GM19023 (cell line): Measurements from ENCODE around the gene CACNA2D4.

Source experiments
- ATAC-seq: cut with Tn5 transposase; IDR thresholded peaks from one replicate; pipeline ENCODE4 v1.9.1; 2021; ENCODE audit warnings: mild to moderate bottlenecking, moderate library complexity; ENCODE audit not compliant: unreplicated experiment

CACNA2D4 gene

GRCh38 chr12:1935242-1935641 is 16.8 kb upstream of the CACNA2D4 start:
- no peak for ATAC-seq

- ATAC-seq = no peak
These were observed 16.4 kb upstream of the CACNA2D4 start for GRCh38 chr12:1934831-1935230.

DNA sequence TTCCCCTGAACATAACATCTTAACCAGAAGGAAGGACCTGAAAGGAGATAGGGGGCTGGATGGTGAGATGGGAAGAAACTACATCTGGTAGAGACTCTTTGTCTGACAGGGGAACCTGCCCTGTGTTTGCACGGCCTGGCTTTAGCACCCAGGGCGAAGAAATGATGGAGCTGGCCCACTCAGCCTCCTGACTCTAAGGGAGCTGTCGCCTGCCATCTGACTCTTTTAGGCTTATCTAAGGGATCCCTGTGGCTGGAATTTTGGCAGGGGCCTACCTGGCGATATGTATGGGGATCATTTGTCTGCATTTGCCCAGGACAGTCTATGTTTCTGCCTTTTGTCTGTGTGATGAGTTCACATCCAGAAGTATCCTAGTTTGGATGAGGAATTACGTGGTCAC is 15.6 kb upstream of the CACNA2D4 start:
- no peak for ATAC-seq

DNA sequence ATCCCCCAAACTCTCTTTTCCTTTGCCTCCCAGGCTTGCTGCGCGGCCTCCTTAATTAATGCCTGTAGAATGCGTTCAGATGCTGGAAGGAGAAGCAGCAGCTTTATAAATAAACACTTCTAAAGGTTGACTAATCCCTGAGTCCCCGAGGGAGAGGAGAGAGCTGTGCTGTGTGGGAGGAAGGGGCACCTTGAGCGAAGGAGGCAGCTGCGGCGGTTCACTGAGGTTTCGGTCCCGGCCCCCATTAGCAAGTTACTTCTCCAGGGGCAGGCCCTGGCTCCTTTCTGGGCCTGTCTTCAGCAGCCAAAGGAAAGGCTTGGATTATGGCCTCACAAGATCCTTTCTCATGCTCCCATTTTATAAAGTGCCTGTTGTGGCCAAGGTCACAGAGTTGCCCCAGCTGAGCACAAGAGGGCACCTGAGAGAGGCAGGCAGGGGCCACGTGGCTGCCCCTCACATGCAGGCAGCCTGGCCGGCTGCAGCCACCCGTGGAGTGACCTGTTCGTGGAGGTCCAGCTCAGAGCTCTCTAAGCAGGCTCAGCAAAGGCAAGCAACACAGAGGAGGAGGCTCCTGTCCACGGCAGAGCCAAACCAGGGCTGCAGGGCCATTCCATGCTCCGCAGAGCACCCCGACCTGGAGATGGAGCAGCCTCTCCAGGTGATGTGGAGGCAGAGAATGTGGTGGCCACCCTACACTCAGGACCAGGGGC is 15.0 kb upstream of the CACNA2D4 start:
- no peak for ATAC-seq

GRCh38 chr12:1932264-1932777 is 13.9 kb upstream of the CACNA2D4 start:
- ATAC-seq = no peak

- no peak for ATAC-seq
These were observed 13.2 kb upstream of the CACNA2D4 start for GRCh38 chr12:1931642-1932041.

DNA sequence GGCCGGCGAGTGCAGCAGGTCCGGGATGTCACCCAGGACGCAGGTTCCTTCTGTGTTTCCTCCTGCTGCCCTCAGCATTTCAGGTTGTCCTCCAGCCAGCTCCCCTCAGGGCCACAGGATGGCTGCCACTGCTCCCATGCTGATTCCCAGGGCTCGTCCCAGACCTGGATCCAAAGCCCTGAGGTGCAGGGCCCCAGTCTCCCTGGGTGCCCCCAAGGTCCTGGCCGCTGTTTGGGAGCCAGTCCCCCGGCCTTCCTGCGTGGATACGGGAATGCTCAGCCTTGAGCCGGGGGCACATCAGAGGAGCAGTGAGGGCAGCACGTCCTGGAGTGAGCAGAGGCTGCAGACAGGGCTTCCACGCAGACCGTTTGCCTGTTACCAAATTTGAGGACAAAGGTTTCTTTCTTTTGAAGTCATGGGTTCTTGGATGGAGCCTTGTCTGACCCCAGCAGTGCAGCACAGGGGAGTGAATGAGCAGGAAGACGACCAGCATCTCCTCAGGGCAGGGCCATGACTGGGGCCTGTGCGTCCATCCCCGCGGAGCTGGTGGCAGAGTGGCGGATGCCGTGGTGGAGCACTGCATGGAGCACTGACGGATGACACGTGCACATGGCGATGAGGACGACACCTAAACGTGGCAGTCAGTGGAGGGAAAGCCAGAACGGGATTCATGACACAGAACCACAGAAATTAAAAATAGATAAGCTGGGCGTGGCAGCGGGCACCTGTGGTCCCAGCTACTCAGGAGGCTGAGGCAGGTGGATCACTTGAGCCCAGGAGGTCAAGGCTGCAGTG is 12.5 kb upstream of the CACNA2D4 start:
- no peak for ATAC-seq

DNA sequence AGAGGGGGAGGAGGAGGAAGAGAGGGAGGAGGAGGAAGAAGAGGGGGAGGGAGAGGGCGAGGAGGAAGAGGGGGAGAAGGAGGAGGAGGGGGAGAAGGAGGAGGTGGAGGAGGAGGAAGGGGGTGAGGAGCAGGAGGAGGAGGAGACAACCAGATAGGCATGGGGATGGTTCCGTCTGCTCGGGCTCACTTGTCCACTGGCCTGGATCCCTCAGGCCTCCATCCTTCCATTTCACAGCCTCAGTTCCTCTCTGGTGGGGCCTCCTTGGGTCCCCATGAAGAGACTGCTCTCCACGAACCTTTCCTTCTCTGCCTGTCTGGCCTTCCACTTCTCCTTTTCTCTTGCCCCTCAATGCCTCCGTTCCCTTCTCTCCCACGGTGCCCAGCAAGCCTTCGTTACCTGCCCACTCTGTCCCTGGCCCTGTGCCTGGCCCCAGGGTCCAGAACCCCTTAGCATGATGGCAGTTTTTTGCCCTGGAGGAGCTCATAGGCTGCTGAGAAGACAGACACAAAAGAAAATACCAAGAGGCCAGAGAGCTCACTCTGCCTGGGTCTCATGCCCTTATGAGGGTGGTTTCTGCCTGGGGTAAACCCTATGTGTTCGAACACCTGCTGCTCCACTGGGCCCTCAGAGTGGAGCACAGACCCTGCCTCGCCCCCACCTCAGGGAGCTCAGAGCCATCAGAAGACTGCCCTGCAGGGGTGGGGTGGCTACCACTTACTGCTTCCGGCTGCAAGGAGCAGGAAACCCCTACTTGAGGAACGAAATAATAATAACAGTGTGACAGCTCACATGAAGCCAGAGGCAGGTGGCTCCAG is 11.7 kb upstream of the CACNA2D4 start:
- ATAC-seq = no peak

DNA sequence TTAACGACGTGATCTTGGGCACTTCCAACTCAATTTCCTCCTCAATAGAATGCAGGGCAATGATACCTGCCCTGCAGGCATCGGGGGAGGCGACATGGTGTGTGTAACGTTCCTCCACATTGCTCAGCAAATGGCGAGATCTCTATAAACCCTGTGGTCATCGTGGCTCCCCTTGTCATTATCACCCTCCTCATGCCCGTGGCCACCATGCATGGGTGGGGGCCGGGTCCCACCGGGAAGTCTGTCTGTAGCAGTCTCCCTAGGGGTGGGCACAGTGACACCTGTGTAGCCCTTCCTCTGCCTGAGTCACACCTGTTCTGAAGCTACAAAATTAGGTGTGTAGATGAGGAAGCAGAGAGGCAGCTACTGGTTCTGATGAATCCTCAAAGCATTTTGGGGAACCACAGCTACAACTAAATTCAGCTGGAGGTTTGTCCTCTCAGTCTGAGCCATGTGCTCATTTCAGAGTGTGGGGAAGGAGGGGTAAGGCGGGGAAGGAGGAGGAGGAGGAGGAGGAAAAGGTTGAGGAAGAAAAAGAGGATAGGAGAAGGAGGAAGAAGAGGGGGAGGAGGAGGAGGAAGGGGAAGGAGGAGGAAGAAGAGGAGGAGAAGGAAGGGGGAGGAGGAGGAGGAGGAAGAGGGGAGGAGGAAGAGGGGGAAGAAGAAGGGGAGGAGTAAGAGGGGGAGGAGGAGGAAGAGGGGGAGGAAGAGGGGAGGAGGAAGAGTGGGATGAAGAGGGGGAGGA is 11.0 kb upstream of the CACNA2D4 start:
- no peak for ATAC-seq

DNA sequence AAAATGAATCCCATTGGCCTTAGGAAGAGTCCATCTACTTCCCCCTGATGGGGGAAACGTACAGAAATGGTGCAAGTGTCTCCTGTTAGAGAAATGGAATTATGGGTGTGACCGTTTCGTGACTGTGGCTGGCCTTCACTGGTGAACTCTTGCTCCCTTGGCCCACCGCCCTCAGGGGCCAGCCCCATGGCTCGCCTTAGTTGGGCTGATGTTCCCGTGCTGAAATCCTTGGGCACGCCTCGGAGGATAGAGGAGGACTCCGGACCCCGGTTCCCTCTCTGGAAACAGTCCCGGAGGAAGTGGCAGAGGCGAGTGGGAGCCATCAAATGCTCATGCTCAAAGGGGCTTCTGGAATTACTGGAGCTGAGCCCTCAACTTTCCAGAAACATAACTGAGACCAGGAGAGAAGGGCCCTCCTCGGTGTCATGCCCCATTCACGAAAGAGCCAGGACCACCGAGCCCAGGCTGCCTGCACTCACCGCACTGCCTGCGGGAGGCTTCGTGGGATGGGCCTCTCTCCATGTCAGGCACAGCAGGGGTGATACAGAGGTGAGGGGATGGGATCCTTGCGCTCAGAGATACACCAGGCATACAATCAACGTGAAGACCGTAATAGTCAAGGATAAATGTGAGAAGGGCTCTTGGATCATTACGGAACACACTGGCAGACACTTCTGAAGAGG is 10.1 kb upstream of the CACNA2D4 start:
- no peak for ATAC-seq

DNA sequence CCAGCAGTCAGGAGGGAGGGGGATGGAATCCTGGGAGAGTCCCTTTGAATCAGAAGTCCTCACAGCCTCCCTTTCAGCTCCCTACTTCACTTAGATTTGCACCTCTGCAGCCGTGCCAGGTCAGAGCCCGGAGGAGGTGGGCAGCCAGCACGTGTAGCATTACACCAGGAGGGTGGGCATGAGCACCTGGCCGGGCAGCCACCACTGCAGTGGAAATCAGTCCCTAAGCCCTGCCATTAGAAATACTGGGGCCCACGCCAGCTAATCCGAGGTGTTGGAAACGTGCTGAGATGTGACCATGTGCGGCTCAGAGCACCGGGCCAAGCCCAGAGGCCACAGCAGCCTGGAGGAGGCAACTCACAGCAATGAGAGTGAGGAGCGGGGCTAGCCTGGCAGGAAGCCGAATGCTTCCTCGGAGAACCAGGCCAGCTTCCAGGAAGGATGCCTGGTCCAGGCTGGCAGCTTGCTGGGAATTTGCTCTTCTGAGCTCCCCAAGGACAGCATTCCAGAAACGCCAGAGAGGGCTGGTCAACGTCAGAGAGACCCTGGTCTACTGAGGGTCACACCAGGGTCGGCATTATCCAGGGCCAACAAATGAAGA is 9.4 kb upstream of the CACNA2D4 start:
- ATAC-seq = no peak

- no peak for ATAC-seq
These were observed 8.7 kb upstream of the CACNA2D4 start for GRCh38 chr12:1927051-1927680.

DNA sequence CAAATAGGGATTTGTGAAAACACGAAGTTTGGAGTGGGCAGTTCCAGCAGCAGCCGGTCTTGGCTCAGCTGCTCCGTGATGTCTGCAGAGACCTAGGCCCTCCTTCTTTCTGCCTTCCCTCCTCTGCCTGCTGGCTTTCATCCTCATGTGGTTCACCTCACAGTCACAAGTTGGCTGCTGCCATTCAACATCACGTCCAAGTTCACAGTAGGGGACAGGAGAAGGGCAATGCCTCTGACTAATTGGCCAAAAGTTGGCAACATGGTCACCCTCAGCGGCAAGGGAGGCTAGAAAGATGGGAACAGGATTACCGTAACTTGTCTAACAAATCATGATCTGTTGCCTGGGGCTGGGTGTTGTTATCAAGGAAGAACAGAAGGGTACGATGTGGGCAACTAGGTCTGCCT is 7.8 kb upstream of the CACNA2D4 start:
- no peak for ATAC-seq

DNA sequence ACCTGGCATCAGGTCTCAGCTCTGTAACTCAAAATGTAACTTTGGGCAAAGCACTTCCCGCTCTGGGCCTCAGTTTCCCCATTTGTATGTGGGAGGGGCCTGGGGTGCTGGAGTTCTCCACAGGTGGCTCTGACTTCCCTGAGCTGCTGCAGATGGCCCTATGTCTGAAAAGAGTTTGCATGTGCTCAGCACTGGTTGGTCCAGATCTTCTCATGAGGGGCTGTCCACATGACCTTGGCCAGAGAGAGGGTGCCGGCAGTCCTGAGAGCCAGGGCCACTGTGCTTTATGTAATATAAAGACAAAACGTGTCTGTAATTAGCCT is 7.2 kb upstream of the CACNA2D4 start:
- ATAC-seq = no peak

- ATAC-seq = no peak
These were observed 6.7 kb upstream of the CACNA2D4 start for GRCh38 chr12:1924996-1925683.

DNA sequence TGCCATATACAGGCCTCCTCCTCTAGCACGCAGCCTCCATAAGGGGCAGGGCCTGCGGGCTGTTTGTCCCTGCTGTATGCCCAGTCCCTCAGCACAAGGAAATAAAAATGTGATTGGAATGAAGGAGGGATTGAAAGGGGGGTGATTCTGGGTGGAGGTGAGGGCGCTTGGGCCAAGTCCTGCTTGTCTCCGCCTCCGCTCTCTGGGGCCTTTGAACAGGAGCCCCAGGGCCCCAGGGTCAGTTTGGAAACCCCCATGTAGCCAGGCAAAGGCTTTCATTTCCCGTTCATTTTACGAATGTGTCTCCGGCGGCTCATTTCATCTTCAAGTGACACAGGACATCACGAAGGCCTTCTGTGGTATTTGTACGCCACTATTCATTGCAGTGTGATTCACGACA is 4.5 kb upstream of the CACNA2D4 start:
- ATAC-seq = no peak

DNA sequence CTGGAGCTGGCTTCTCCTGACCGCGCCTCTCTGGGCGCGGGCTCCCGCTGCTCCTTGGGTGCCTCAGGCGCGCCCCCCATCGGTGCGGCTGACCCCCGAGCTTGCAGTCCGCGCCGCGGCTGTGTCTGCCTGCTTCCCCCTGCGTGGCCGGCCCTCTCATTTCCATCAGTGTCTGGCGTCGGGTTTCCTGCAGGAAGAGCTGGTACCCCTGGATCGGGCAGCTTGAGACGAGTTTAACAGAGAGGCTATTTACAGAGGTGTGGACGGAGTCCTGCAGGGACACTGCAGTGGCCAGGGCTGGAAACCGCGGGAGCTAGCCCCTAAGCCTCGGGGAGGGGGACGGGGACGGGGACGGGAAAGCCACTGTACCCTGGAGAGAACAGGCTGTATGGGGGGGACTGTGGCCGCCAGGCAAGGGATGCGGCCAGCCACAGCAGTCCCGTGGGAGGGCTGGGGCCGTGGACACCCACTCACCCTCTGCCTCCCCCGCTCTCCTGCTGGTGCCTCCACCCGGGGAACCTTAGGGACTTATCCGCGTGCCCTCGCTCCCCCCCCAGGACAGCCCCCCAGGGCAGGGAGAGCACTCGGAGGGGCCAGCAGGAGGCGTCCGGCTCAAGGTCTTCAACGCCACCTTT is 3.7 kb upstream of the CACNA2D4 start:
- ATAC-seq = no peak

- ATAC-seq = no peak
These were observed 2.5 kb upstream of the CACNA2D4 start for GRCh38 chr12:1920971-1921370.
